ENCODE data around the gene MSLN.
A peak's percentile ranks its signal among the peaks of the same experiment; 100 is the strongest.

Gene MSLN

GRCh38 chr16:793414-793813, 32.9 kb downstream of the MSLN start:
- H3K9ac ChIP-seq (ENCODE audit: insufficient read length, low read depth) = no peak overlapping the region
- peaks cover 85% of the 10 kb centered on the region for H3K36me3 ChIP-seq (ENCODE audit: insufficient read depth, insufficient read length, low read length)
- peaks cover 24% of the 10 kb centered on the region for H3K4me1 ChIP-seq (ENCODE audit: insufficient read depth, insufficient read length)
- no peaks in the 10 kb centered on the region for H3K27me3 ChIP-seq (ENCODE audit: insufficient read depth, insufficient read length)
- no peak for TF ChIP-seq YY1 (IDR thresholded peaks at IDR 0.05; ENCODE audit: insufficient read depth, insufficient read length)
- TF ChIP-seq ZNF274 (IDR thresholded peaks at IDR 0.05; ENCODE audit: low read depth, low read length) = no peak
- TF ChIP-seq SUZ12 (IDR thresholded peaks at IDR 0.05; ENCODE audit: extremely low read depth, insufficient read depth, insufficient read length) = no peak
- no peak overlapping the region for H3K4me3 ChIP-seq (ENCODE audit: insufficient read length, low read depth)
- no peak for DNase-seq (ENCODE audit: low read depth, low spot score)
- H3K9me3 ChIP-seq (ENCODE audit: insufficient read depth, low read length) = no peaks in the 10 kb centered on the region

DNA sequence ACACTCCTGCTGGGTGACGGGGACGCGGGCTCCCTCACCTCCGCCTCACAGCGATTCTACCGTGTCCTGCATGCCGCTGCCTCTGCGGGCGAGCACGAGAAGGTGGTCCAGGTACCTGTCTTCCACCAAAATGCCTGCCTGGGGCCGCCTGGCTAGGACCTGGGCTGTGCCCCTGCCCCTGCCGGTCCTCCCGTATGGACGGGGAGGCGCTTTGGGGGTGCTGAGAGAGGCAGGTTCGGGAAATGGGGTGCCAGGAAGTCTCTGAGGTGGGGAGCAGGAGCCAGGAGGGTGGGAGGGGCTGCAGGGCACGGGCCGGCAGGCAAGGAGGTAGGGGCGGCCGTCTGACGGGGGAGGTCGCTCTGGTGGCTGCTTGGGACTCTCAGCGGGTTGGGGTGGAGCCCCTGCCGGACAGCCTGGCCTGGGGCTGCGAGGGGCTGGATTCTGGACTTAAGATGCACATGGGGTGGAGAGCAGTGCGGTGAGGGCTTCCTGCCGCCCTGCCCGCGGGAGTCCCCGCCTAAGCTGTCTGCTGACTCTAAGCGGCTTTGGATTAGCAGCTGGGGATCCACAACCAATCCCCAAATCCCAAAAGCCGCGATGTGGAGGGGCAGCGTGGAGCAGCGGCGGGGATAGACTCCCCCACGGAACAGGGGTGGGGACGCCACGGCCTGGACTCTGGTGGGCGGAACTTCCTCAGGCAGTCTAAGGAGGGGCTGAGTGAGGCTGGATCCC, 33.7 kb downstream of the MSLN start:
- Histone ChIP-seq H3K36me3 (ENCODE audit: insufficient read depth, insufficient read length, low read length) (peaks cover 87% of the 10 kb centered on the region), H3K27me3 (ENCODE audit: insufficient read depth, insufficient read length) (no peaks in the 10 kb centered on the region), H3K4me3 (ENCODE audit: insufficient read length, low read depth) (no peak overlapping the region), H3K9me3 (ENCODE audit: insufficient read depth, low read length) (no peaks in the 10 kb centered on the region), H3K4me1 (ENCODE audit: insufficient read depth, insufficient read length) (peaks cover 24% of the 10 kb centered on the region), H3K9ac (ENCODE audit: insufficient read length, low read depth) (peak overlapping the region; percentile 42)
- no peak for DNase-seq (ENCODE audit: low read depth, low spot score)
- TF ChIP-seq ZNF274 (IDR thresholded peaks at IDR 0.05; ENCODE audit: low read depth, low read length) (no peak), YY1 (IDR thresholded peaks at IDR 0.05; ENCODE audit: insufficient read depth, insufficient read length) (no peak), SUZ12 (IDR thresholded peaks at IDR 0.05; ENCODE audit: extremely low read depth, insufficient read depth, insufficient read length) (no peak)

GRCh38 chr16:794853-795466, 34.4 kb downstream of the MSLN start:
- peaks cover 18% of the 10 kb centered on the region for H3K4me1 ChIP-seq (ENCODE audit: insufficient read depth, insufficient read length)
- peaks cover 2% of the 10 kb centered on the region for H3K27me3 ChIP-seq (ENCODE audit: insufficient read depth, insufficient read length)
- TF ChIP-seq SUZ12 (IDR thresholded peaks at IDR 0.05; ENCODE audit: extremely low read depth, insufficient read depth, insufficient read length) (no peak), YY1 (IDR thresholded peaks at IDR 0.05; ENCODE audit: insufficient read depth, insufficient read length) (no peak), ZNF274 (IDR thresholded peaks at IDR 0.05; ENCODE audit: low read depth, low read length) (no peak)
- H3K4me3 ChIP-seq (ENCODE audit: insufficient read length, low read depth) = no peak overlapping the region
- peak overlapping the region; percentile 42 for H3K9ac ChIP-seq (ENCODE audit: insufficient read length, low read depth)
- peaks cover 80% of the 10 kb centered on the region for H3K36me3 ChIP-seq (ENCODE audit: insufficient read depth, insufficient read length, low read length)
- H3K9me3 ChIP-seq (ENCODE audit: insufficient read depth, low read length) = no peaks in the 10 kb centered on the region
- DNase-seq (ENCODE audit: low read depth, low spot score) = no peak

DNA sequence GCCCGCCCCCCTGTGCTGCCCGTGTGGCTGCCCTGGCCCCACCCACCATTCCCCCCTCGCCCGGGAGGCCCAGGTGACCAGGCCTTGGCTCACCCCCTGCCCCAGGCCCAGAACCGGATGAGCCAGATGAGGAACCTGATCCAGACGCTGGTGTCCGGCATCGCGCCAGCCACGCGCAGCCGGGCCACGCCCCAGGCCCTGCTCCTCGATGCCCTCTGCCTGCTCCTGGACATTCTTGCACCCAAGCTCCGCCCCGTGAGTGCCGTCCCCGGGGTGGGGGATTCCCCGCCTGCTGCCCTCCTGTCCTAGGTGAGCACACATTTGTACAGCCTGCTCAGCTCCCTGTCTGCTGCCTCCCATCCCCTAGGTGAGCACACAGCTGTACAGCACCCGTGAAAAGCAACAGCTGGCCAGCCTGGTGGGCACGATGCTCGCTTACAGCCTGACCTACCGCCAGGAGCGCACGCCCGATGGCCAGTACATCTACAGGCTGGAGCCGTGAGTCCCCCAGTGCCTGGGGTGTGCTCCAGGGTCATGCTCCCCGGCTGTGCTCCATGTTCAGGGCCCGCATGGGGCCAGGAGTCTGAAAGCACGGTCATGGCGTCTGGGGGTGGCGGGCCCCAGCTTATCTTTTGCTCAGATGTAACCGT, 35.2 kb downstream of the MSLN start:
- Histone ChIP-seq H3K36me3 (ENCODE audit: insufficient read depth, insufficient read length, low read length) (peaks cover 72% of the 10 kb centered on the region), H3K27me3 (ENCODE audit: insufficient read depth, insufficient read length) (peaks cover 9% of the 10 kb centered on the region), H3K9me3 (ENCODE audit: insufficient read depth, low read length) (no peaks in the 10 kb centered on the region), H3K4me3 (ENCODE audit: insufficient read length, low read depth) (no peak overlapping the region), H3K9ac (ENCODE audit: insufficient read length, low read depth) (no peak overlapping the region), H3K4me1 (ENCODE audit: insufficient read depth, insufficient read length) (peaks cover 22% of the 10 kb centered on the region)
- DNase-seq (ENCODE audit: low read depth, low spot score) = no peak
- TF ChIP-seq ZNF274 (IDR thresholded peaks at IDR 0.05; ENCODE audit: low read depth, low read length) = no peak
- no peak for TF ChIP-seq SUZ12 (IDR thresholded peaks at IDR 0.05; ENCODE audit: extremely low read depth, insufficient read depth, insufficient read length)
- TF ChIP-seq YY1 (IDR thresholded peaks at IDR 0.05; ENCODE audit: insufficient read depth, insufficient read length) = no peak

DNA sequence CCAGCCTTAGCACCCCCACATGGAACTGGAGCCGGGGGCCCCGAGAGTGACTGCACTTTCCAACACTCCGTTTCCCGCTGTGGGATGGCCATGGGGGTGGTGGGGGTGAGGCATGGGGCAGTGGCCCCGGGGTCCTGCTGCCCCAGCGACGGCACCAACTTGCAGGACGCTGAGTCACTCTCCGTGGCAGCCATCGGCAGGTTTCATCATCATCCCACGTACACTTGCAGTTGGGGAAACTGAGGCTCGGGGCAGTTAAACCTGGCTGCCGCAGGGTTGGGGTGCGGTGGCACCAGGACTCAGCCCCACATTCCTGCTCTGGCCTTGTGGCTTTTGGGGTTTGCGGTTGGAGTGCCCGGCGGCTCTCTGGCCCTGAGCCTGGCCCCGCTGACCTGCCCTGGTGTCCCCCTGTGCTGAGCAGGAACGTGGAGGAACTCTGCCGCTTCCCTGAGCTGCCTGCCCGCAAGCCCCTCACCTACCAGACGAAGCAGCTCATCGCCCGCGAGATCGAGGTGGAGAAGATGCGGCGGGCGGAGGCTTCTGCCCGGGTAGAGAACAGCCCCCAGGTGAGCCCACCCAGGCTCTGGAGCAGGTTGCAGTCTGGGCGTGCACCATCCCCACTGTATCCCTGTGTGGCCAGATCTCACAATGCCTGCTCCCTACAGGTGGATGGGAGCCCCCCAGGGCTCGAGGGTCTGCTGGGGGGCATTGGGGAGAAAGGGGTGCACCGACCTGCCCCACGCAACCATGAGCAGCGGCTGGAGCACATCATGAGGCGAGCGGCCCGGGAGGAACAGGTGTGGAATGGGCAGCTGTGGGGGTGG, 36.0 kb downstream of the MSLN start:
- Histone ChIP-seq H3K4me3 (ENCODE audit: insufficient read length, low read depth) (no peak overlapping the region), H3K36me3 (ENCODE audit: insufficient read depth, insufficient read length, low read length) (peaks cover 64% of the 10 kb centered on the region), H3K27me3 (ENCODE audit: insufficient read depth, insufficient read length) (peaks cover 17% of the 10 kb centered on the region), H3K4me1 (ENCODE audit: insufficient read depth, insufficient read length) (peaks cover 29% of the 10 kb centered on the region), H3K9ac (ENCODE audit: insufficient read length, low read depth) (no peak overlapping the region), H3K9me3 (ENCODE audit: insufficient read depth, low read length) (no peaks in the 10 kb centered on the region)
- DNase-seq (ENCODE audit: low read depth, low spot score) = no peak
- TF ChIP-seq SUZ12 (IDR thresholded peaks at IDR 0.05; ENCODE audit: extremely low read depth, insufficient read depth, insufficient read length) (no peak), YY1 (IDR thresholded peaks at IDR 0.05; ENCODE audit: insufficient read depth, insufficient read length) (no peak), ZNF274 (IDR thresholded peaks at IDR 0.05; ENCODE audit: low read depth, low read length) (no peak)

DNA sequence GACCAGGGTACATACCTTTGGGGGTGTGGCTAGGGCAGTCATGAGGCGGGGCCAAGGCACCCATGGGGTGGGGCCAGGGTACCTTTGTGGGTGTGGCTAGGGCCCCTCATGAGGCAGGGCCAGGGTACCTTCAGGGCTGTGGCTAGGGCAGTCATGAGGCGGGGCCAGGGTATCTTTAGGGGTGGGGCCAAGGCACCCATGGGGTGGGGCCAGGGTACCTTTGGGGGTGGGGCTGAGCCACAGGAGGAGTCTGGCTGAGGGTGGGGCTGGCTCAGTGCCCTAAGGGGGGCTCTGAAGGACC, 36.5 kb downstream of the MSLN start:
- peaks cover 59% of the 10 kb centered on the region for H3K36me3 ChIP-seq (ENCODE audit: insufficient read depth, insufficient read length, low read length)
- no peak for DNase-seq (ENCODE audit: low read depth, low spot score)
- H3K9ac ChIP-seq (ENCODE audit: insufficient read length, low read depth) = no peak overlapping the region
- no peaks in the 10 kb centered on the region for H3K9me3 ChIP-seq (ENCODE audit: insufficient read depth, low read length)
- TF ChIP-seq SUZ12 (IDR thresholded peaks at IDR 0.05; ENCODE audit: extremely low read depth, insufficient read depth, insufficient read length) (no peak), ZNF274 (IDR thresholded peaks at IDR 0.05; ENCODE audit: low read depth, low read length) (no peak), YY1 (IDR thresholded peaks at IDR 0.05; ENCODE audit: insufficient read depth, insufficient read length) (no peak)
- H3K4me3 ChIP-seq (ENCODE audit: insufficient read length, low read depth) = no peak overlapping the region
- peaks cover 30% of the 10 kb centered on the region for H3K4me1 ChIP-seq (ENCODE audit: insufficient read depth, insufficient read length)
- peaks cover 23% of the 10 kb centered on the region for H3K27me3 ChIP-seq (ENCODE audit: insufficient read depth, insufficient read length)

Measured in NT2/D1 (cell line).